Heart left ventricle (tissue), 16 donors: ENCODE results near the gene SUMF2. TPM values are rescaled to one million over a fixed set of nuclear protein-coding genes. Genes with fewer than 3 reads are reported as not detected.
"Not testable (repeated sequence)": the region's sequence is repeated elsewhere in the genome, so short reads cannot be mapped to it uniquely, and the experiment has no call there.

ENCODE experiments used
- ATAC-seq, 4 donors: fragments of 200-7000 bp; cut with Tn5 transposase; one replicate each; pipeline ENCODE4 v1.9.1; 2020 to 2022; ENCODE audit warnings: moderate library complexity in 4 of 4, mild to moderate bottlenecking in 3 of 4, moderate number of reproducible peaks in 1 of 4
- DNase-seq, 5 donors: peaks; one replicate each; pipeline ENCODE4 v3.0.0-alpha.2; 2020
- H3K27ac ChIP-seq, 12 donors: fragments of 200-600 bp; sonication (generic) in 4 of 12; one replicate each; pipeline versions ENCODE4 v1.5.0 to v1.8.0; 2016 to 2022; ENCODE audit warnings: mild to moderate bottlenecking in 2 of 12
- H3K27me3 ChIP-seq, 9 donors: fragments of 200-600 bp; sonication (generic) in 2 of 9; one replicate each; pipeline versions ENCODE4 v1.5.1 to v1.8.0; 2016 to 2022; ENCODE audit warnings: mild to moderate bottlenecking in 3 of 9
- H3K36me3 ChIP-seq, 9 donors: fragments of 200-600 bp; sonication (generic) in 2 of 9; one replicate each; pipeline versions ENCODE4 v1.5.0 to v1.8.0; 2018 to 2022; ENCODE audit warnings: mild to moderate bottlenecking in 2 of 9
- H3K4me1 ChIP-seq, 12 donors: fragments of 200-600 bp; sonication (generic) in 4 of 12; one replicate each; pipeline versions ENCODE4 v1.5.0 to v1.8.0; 2016 to 2022; ENCODE audit warnings: mild to moderate bottlenecking in 3 of 12
- H3K4me3 ChIP-seq, 12 donors: fragments of 200-600 bp; sonication (generic) in 4 of 12; one replicate each; pipeline versions ENCODE4 v1.5.0 to v1.8.0; 2017 to 2022; ENCODE audit warnings: mild to moderate bottlenecking in 9 of 12, moderate library complexity in 4 of 12
- H3K9me3 ChIP-seq, 12 donors: fragments of 200-600 bp; sonication (generic) in 4 of 12; one replicate each; pipeline versions ENCODE4 v1.5.0 to v1.8.0; 2016 to 2022; ENCODE audit warnings: mild to moderate bottlenecking in 1 of 12
- POLR2A ChIP-seq, 2 donors: fragments of 450-650 bp; IDR thresholded peaks; one replicate each; pipeline ENCODE4 v1.6.1; 2017; ENCODE audit warnings: antibody characterized with exemption in 2 of 2, mild to moderate bottlenecking in 2 of 2, moderate library complexity in 2 of 2
- WGBS, 4 donors: extraction: QIAGEN DNeasy Blood & Tissue Kit in 2 of 4; methylation state at CpG; one replicate each; pipeline versions ENCODE4 v1.1.5 to v1.1.7; 2013 to 2018; 5-methylcytosine and 5-hydroxymethylcytosine counted together
- intact Hi-C, 10 donors: fragments of 100-400 bp; cut with DNase I; formaldehyde crosslinking; loops; one replicate each; pipeline versions ENCODE4 v1.11.1 to v1.14.2; 2022
- polyA plus RNA-seq, 2 donors: library from polyadenylated mRNA; stranded (reverse); fragments of 200-250 nt; gene quantifications; one replicate each; pipeline ENCODE4 v1.2.3, GENCODE V29; 2013
- total RNA-seq, 9 donors: library from RNA; depleted of rRNA in 2 of 9; stranded (reverse); fragments of >200 nt in 2 of 9; fragmentation: NEBNext Ultra II Directional in 3 of 9; extraction: Animal tissue kit (Norgen Biotek cat#: 25700) in 3 of 9; gene quantifications; one replicate each; pipeline versions ENCODE4 v1.1.0 to v1.2.4, GENCODE V29; 2016 to 2023
- TF ChIP-seq, protein P1 (sequence below), 12 donors: fragments of 200-600 bp; sonication (generic) in 4 of 12; IDR thresholded peaks; one replicate each; pipeline versions ENCODE4 v1.5.0 to v1.8.0; 2018 to 2022; ENCODE audit warnings: antibody characterized with exemption in 12 of 12, mild to moderate bottlenecking in 5 of 12
- donor health status: ischemic (EF 13 %, LVEDD 7.1; RV severe dilation, severe dysfunction).
- donor health status: healthy with polysubstance abuse.
- donor health status: DM: no; HTN: yes; CAD: no.
- donor health status: DM: no; HTN: no; CAD: no.
- donor health status: ischemic (EF 25% LVEDD 6.9; RV normal size, moderate dysfunction).
- donor health status: ischemic (EF 25% LVEDD 5.7; RV mildly dilated, moderate dysfunction).
- donor health status: healthy.
- donor health status: DM: yes; HTN: yes; CAD: no.
- donor health status: ischemic (EF 35%, LVEDD 5.7; RV mildly dilated, moderate dysfunction).
- donor health status: nonischemic (EF 11% LVEDD 7.7; RV severe dilation, severe dysfunction).
- donor health status: DM: yes; HTN: yes; CAD: no.
- donor health status: PGD.
- donor health status: ischemic (EF 29% LVEDD 5.4; RV normal size, mild dysfunction).
- donor health status: nonischemic (EF 23%, LVEDD 6.1; RV moderate dilation, normal function).

SUMF2 gene
- total and polyA plus RNA-seq, 11 donors, result 23.1 to 61.5 (median 34.5) TPM

DNA sequence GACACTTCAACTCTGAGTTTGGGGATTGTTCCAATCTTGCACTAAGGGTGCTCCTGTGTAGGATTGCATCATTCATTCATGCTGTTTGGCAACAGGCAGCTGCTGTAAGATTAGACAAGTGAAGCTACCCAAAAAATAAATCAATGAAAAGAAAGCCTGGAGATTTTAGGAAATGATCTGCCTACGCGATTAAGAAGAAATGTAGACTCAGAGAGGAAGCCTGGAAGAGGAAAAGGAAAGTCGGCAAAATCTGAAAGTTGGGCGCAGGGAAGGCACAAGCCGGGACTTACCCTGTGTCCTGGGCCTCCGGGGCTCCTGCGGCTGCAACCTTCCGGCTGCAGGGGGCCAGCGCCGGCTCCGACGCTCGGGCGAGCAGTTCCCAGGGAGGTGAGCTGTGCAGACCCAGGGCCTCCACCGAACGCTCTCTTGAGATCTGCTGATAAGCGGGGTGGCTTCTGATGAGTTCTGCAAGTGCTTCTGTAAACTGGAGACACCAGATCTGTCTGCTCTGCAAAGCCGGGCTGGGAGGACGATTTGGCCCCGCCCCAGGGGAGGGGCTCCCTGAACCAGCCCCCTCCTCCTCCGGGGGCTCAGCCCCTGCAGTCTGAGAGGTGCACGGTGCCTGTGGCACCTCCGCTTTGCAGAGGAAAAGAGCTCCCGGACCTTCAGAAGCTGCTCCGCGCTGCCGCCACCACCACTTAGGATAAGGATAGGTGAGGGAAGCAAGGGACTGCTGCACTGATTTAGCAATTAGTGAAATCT is 30.2 kb upstream of the SUMF2 start:
- peak overlapping the region in 6 of 12 donors; percentile 27 to 45 (median 34) for H3K27ac ChIP-seq
- intact Hi-C loops, result no loop called here
- ATAC-seq, result peak; percentile 57 to 92 (median 90)

DNA sequence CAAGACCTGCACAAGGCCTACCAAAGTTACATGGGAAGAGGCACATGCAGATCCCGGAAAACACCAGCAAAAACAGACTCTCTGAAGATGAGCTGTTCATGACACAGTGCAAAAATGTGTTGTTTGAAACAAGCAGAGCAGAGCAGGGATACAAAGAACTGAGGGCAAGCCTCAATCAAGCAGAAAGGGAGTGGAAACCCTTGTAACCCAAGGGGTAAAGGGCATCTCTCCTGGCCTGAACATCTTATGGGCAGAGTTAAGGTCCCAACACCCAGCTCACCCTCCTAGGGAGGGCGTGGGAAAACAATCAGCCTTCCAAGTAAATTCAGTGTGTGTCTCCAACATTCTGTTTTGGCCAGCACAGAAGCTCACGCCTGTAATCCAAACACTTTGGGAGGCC is 23.4 kb upstream of the SUMF2 start:
- intact Hi-C loops, result no loop called here
- Histone ChIP-seq H3K4me3 (no peak overlapping the region), H3K9me3 (no peaks in the 10 kb centered on the region), H3K4me1 (no peaks in the 10 kb centered on the region), H3K27me3 (no peaks in the 10 kb centered on the region), H3K27ac (no peak overlapping the region), H3K36me3 (peaks cover 0 to 13% (median 0%) of the 10 kb centered on the region in 9 donors)
- TF ChIP-seq, protein P1, sequence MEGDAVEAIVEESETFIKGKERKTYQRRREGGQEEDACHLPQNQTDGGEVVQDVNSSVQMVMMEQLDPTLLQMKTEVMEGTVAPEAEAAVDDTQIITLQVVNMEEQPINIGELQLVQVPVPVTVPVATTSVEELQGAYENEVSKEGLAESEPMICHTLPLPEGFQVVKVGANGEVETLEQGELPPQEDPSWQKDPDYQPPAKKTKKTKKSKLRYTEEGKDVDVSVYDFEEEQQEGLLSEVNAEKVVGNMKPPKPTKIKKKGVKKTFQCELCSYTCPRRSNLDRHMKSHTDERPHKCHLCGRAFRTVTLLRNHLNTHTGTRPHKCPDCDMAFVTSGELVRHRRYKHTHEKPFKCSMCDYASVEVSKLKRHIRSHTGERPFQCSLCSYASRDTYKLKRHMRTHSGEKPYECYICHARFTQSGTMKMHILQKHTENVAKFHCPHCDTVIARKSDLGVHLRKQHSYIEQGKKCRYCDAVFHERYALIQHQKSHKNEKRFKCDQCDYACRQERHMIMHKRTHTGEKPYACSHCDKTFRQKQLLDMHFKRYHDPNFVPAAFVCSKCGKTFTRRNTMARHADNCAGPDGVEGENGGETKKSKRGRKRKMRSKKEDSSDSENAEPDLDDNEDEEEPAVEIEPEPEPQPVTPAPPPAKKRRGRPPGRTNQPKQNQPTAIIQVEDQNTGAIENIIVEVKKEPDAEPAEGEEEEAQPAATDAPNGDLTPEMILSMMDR (IDR thresholded peaks at IDR 0.05), result no peak
- no peak for TF ChIP-seq POLR2A (IDR thresholded peaks at IDR 0.05)
- ATAC-seq (no peak), DNase-seq (no peak)
- WGBS, 4 donors, result 87 to 96% (median 93%) methylated on average over 3 of the region's 3 CpGs

More for the DNA sequence above, 30.2 kb upstream of the SUMF2 start:
- Histone ChIP-seq H3K36me3 (peaks cover 0 to 18% (median 4%) of the 10 kb centered on the region in 9 donors), H3K4me3 (peak overlapping the region; percentile 30 to 79 (median 64)), H3K4me1 (peaks cover 0 to 12% (median 3%) of the 10 kb centered on the region in 12 donors), H3K9me3 (no peaks in the 10 kb centered on the region), H3K27me3 (no peaks in the 10 kb centered on the region)
- WGBS, 4 donors, result 0 to 1% (median 1%) methylated on average over 17 to 27 of the region's 27 CpGs
- peak; percentile 44 to 77 (median 55) for DNase-seq
- TF ChIP-seq POLR2A (IDR thresholded peaks at IDR 0.05), result no peak
- TF ChIP-seq, protein P1 (IDR thresholded peaks at IDR 0.05), result peak in 6 of 12 donors; percentile 2 to 48 (median 28)

DNA sequence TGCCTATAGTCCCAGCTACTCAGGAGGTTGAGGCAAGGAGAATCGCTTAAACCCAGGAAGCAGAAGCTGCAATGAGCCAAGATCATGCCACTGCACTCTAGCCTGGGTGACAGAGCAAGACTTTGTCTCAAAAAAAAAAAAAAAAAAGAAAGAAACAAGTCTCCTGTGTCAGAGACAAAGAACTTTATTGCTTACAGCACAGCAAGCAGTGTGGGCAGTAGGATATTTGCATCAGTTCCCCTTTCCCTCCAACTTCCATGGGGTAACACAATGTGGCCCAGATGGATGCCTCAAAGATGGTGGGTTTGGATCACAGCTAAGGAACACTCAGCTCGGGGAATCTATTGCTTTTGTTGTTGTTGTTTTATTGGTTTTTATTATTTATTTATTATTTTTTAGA is 18.3 kb upstream of the SUMF2 start:
- intact Hi-C loops, H3K9me3 ChIP-seq, H3K4me3 ChIP-seq, DNase-seq, H3K27ac ChIP-seq, H3K27me3 ChIP-seq, ATAC-seq: not testable (repeated sequence)
- WGBS, 4 donors, result 90 to 97% (median 93%) methylated on average over 2 of the region's 2 CpGs
- H3K36me3 ChIP-seq, result peaks cover 0 to 13% (median 0%) of the 10 kb centered on the region in 9 donors
- peaks cover 0 to 31% (median 14%) of the 10 kb centered on the region in 12 donors for H3K4me1 ChIP-seq

DNA sequence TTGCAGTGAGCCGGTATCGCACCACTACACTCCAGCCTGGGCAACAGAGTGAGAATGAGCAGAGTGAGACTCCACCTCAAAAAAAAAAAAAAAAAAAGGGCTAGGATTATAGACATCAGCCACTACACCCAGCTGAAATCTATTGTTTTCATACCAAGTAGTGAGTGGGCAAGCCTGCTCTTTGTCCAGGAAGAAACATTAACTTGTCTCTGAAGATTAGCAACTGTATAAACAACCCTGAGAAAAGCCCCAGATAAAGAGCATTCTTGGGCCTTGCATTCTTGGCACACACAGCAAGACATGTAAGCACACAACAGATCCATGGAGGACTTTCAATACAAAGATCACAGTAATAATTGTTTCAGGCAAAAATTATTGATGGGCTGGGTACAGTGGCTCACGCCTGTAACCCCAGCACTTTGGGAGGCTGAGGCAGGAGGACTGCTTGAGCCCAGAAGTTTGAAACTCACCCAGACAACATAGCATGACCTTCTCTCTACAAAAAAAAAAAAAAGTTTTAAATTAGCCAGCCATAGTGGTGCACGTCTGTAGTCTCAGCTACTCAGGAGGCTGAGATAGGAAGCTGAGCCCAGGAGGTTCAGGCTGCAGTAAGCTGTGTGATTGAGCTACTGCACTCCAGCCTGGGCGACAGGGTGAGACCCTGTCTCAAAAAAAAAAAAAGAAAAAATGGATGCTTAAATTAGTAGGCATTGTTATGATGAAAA is 17.2 kb upstream of the SUMF2 start:
- no peak overlapping the region for H3K4me3 ChIP-seq
- H3K9me3 ChIP-seq, result no peaks in the 10 kb centered on the region
- intact Hi-C loops, result no loop called here
- H3K27me3 ChIP-seq, result no peaks in the 10 kb centered on the region
- WGBS, 4 donors, result 57 to 66% (median 61%) methylated on average over 5 of the region's 5 CpGs
- no peak for ATAC-seq
- no peak for DNase-seq
- TF ChIP-seq, protein P1 (IDR thresholded peaks at IDR 0.05), result no peak
- H3K4me1 ChIP-seq, result peaks cover 0 to 34% (median 15%) of the 10 kb centered on the region in 12 donors
- H3K27ac ChIP-seq, result peak overlapping the region in 5 of 12 donors; percentile 15 to 66 (median 24)
- peaks cover 0 to 8% (median 0%) of the 10 kb centered on the region in 9 donors for H3K36me3 ChIP-seq

DNA sequence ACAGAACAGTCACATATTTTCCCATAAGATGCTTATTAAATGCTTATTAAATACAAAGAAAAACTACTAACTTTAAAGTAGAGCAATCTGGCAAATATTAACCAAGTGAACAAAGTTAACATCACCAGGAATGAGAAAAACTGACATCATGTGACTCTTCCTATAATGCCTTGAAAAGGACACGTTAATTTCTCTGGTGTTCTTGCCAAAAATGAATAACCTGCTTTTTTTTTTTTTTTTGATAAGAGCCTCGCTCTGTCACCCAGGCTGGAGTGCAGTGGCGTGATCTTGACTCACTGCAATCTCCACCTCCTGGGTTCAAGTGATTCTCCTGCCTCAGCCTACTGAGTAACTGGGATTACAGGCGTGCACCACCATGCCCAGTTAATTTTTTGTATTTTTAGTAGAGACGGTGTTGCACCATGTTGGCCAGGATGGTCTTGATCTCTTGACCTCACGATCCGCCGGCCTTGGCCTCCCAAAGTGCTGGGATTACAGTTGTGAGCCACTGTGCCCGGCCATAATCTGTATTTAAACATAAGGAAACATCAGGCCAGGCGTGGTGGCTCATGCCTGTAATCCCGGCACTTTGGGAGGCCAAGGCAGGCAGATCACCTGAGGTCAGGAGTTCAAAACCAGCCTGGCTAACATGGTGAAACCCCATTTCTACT is 16.5 kb upstream of the SUMF2 start:
- H3K4me3 ChIP-seq, DNase-seq, intact Hi-C loops, ATAC-seq, H3K9me3 ChIP-seq, H3K27me3 ChIP-seq, H3K36me3 ChIP-seq: not testable (repeated sequence)
- WGBS, 4 donors, result 84 to 88% (median 85%) methylated on average over 11 of the region's 11 CpGs
- Histone ChIP-seq H3K4me1 (peaks cover 4 to 40% (median 19%) of the 10 kb centered on the region in 12 donors), H3K27ac (peak overlapping the region in 2 of 12 donors; percentile 15 to 66)
